Measurements from ENCODE around the gene NFIC.

The NFIC gene

GRCh38 chr19:3512562-3513228, 146.3 kb downstream of the NFIC start:
- DNase-seq = no peak

- DNase-seq = no peak
These were observed 147.1 kb downstream of the NFIC start for GRCh38 chr19:3513229-3514140.

GRCh38 chr19:3514930-3515329, 148.5 kb downstream of the NFIC start:
- DNase-seq = no peak

GRCh38 chr19:3515891-3516422, 149.6 kb downstream of the NFIC start:
- no peak for DNase-seq

- DNase-seq = no peak
These were observed 150.4 kb downstream of the NFIC start for GRCh38 chr19:3516675-3517207.

GRCh38 chr19:3517638-3518037, 151.3 kb downstream of the NFIC start:
- no peak for DNase-seq

GRCh38 chr19:3518255-3518654, 151.9 kb downstream of the NFIC start:
- DNase-seq = no peak

GRCh38 chr19:3518659-3519058, 152.3 kb downstream of the NFIC start:
- DNase-seq = no peak
